Ascending aorta (tissue), 2 donors: Measurements from ENCODE around the gene KLC1. TPM values are rescaled to one million over a fixed set of nuclear protein-coding genes. Genes with fewer than 3 reads are reported as not detected.

ENCODE experiments used
- DNase-seq, 2 donors: peaks; one replicate each; pipeline ENCODE4 v3.0.0-alpha.2; 2019; ENCODE audit warnings: low spot score in 2 of 2
- H3K27ac ChIP-seq, 2 donors: fragments of 200-600 bp; sonication (generic); one replicate each; pipeline ENCODE4 v1.5.1; 2016 to 2017; ENCODE audit warnings: mild to moderate bottlenecking in 1 of 2
- H3K27me3 ChIP-seq: fragments of 200-600 bp; sonication (generic); one replicate; pipeline ENCODE4 v1.5.1; 2017
- H3K36me3 ChIP-seq, 2 donors: fragments of 200-600 bp; sonication (generic); one replicate each; pipeline ENCODE4 v1.5.1; 2016
- H3K4me1 ChIP-seq, 2 donors: fragments of 200-600 bp; sonication (generic); one replicate each; pipeline ENCODE4 v1.5.1; 2016 to 2017; ENCODE audit warnings: mild to moderate bottlenecking in 1 of 2
- H3K4me3 ChIP-seq, 2 donors: fragments of 200-600 bp; sonication (generic); one replicate each; pipeline ENCODE4 v1.5.1; 2016 to 2017; ENCODE audit warnings: mild to moderate bottlenecking in 1 of 2
- H3K9me3 ChIP-seq, 2 donors: fragments of 200-600 bp; sonication (generic); one replicate each; pipeline ENCODE4 v1.5.1; 2016
- intact Hi-C: fragments of 100-400 bp; cut with DNase I; formaldehyde crosslinking; loops from one replicate; pipeline ENCODE4 v1.15.1; 2023
- total RNA-seq: library from RNA; depleted of rRNA; stranded (reverse); fragments of >200 nt; gene quantifications from one replicate; pipeline ENCODE4 v1.1.0, GENCODE V29; 2016
- TF ChIP-seq, protein P1 (sequence below), 3 experiments: fragments of 200-600 bp in 2 of 3; fragments of 450-650 bp in 1 of 3; sonication (generic) in 2 of 3; IDR thresholded peaks; one replicate each; pipeline ENCODE4 v1.5.1; 2016 to 2019; ENCODE audit warnings: antibody characterized with exemption in 3 of 3, mild to moderate bottlenecking in 1 of 3, moderate library complexity in 1 of 3

KLC1 gene
- total RNA-seq, 1 donor from 2014 or later = 302 TPM

DNA sequence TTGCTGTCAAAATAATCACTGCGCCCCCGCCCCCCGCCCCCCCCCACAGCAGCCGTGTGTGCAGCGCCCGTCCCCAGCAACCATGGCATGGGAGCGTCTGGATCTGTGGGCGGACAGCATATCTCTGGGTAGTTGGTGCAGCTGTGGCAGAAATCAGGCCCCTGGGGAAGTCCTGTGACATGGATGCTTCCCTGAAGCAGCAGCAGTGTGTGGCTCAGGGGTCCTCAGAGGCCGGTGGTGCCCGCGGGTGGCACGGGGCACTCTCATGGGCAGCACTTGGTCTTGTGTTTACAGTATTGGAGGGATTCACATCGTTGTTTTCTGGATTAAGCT, 67.0 kb downstream of the KLC1 start:
- H3K36me3 ChIP-seq = peaks cover 49 to 72% of the 10 kb centered on the region in 2 donors
- TF ChIP-seq, protein P1, sequence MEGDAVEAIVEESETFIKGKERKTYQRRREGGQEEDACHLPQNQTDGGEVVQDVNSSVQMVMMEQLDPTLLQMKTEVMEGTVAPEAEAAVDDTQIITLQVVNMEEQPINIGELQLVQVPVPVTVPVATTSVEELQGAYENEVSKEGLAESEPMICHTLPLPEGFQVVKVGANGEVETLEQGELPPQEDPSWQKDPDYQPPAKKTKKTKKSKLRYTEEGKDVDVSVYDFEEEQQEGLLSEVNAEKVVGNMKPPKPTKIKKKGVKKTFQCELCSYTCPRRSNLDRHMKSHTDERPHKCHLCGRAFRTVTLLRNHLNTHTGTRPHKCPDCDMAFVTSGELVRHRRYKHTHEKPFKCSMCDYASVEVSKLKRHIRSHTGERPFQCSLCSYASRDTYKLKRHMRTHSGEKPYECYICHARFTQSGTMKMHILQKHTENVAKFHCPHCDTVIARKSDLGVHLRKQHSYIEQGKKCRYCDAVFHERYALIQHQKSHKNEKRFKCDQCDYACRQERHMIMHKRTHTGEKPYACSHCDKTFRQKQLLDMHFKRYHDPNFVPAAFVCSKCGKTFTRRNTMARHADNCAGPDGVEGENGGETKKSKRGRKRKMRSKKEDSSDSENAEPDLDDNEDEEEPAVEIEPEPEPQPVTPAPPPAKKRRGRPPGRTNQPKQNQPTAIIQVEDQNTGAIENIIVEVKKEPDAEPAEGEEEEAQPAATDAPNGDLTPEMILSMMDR (IDR thresholded peaks at IDR 0.05) = no peak
- no peaks in the 10 kb centered on the region for H3K27me3 ChIP-seq
- H3K4me1 ChIP-seq = peaks cover 13 to 34% of the 10 kb centered on the region in 2 donors
- intact Hi-C loops = no loop called here
- no peak overlapping the region for H3K4me3 ChIP-seq
- no peaks in the 10 kb centered on the region for H3K9me3 ChIP-seq
- no peak for DNase-seq
- H3K27ac ChIP-seq = peak overlapping the region; percentile 8 to 55

DNA sequence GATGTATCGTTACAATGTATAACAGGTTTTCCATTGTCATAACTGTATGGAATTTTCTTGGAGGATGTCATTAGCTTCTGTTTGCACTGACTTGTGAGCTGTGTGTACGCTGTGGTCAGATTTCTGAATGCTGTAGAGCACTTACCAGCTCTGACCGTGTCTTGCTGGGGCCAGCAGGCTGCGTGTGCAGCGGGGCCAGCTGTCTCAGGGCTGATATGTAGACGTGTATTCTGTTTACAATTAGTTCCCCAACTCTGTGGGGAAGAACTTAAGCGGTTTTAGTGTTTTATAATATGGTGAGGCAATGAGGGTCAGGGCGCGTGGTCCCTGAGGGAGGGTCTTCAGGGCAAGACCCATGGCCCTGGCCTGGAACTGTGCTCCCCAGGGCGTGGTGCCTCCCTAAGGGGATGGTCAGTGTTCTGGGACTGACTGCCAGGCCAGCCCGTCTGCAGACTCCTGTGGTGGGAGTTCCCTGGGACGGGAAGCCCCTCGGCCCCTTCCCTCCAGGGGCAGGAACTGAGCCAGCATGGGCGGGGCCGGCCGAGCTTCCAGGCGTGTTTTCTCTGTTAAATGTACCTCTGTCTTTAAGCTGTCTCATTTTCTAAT, 67.6 kb downstream of the KLC1 start:
- Histone ChIP-seq H3K27ac (peak overlapping the region; percentile 8 to 55), H3K4me3 (no peak overlapping the region), H3K27me3 (no peaks in the 10 kb centered on the region), H3K36me3 (peaks cover 50 to 74% of the 10 kb centered on the region in 2 donors), H3K4me1 (peaks cover 13 to 35% of the 10 kb centered on the region in 2 donors), H3K9me3 (no peaks in the 10 kb centered on the region)
- TF ChIP-seq, protein P1 (IDR thresholded peaks at IDR 0.05) = no peak
- intact Hi-C loops = no loop called here
- peak in 1 of 2 donors; percentile 70 for DNase-seq

DNA sequence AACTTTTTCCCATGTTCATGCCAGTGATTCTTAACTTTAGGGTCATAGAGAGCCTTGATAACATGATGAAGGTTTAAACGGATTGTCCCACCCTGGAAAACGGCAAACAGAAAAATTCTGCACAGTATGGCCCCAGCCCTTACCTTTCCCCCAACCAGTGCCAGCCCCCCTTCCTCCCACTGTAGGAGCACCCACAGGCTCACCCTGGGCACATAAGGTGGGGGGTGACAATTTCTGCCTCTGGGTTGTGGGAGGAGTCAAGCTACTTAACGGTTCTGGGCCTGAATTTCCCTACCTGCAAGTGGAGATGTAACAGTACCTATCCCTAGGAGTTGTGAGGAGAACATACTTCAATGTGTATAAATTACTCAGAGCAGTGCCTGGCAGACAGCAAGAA, 68.2 kb downstream of the KLC1 start:
- H3K4me3 ChIP-seq = no peak overlapping the region
- H3K36me3 ChIP-seq = peaks cover 48 to 74% of the 10 kb centered on the region in 2 donors
- no peaks in the 10 kb centered on the region for H3K9me3 ChIP-seq
- TF ChIP-seq, protein P1 (IDR thresholded peaks at IDR 0.05) = no peak
- no peaks in the 10 kb centered on the region for H3K27me3 ChIP-seq
- H3K4me1 ChIP-seq = peaks cover 13 to 35% of the 10 kb centered on the region in 2 donors
- intact Hi-C loops = no loop called here
- H3K27ac ChIP-seq = peak overlapping the region in 1 of 2 donors; percentile 8
- DNase-seq = no peak

DNA sequence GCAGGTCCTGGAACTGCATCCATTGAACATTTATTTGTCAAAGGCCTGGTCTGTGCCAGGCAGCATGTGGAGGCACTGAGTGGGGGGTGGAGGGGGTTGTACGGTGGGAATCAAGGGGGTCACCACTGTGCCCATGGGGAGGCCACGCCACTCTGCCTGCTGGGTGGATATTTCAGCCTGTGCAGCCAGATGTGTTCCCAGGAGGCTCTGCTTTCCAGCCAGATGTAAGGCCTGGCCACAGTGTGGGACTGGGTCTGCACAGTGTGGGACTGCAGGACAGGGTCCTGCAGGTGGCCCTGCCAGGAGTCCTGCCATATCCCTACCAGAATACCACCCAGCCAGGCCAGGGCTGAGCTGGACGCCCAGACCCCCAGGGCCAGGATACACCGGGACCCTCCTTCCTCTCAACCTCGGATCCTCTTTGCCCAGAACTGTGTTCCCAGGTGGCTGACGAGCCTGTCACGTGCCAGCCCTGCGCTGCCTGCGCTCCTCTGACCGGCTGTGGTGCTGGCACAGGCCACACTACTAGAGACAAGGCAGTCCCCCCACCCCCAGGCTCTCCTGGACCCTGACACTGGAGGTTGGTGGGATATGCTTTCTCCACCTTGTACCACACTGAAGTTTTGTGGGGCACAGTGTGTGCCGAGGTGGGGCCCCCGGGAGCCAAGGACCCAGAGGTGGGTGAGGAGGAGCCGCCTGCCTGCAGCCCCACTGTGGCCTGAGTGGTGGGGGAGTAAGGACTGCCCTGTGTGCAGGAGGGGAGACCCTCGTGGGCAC, 68.8 kb downstream of the KLC1 start:
- H3K27ac ChIP-seq = peak overlapping the region in 1 of 2 donors; percentile 50
- TF ChIP-seq, protein P1 (IDR thresholded peaks at IDR 0.05) = no peak
- H3K4me3 ChIP-seq = no peak overlapping the region
- no peaks in the 10 kb centered on the region for H3K27me3 ChIP-seq
- H3K36me3 ChIP-seq = peaks cover 50 to 74% of the 10 kb centered on the region in 2 donors
- intact Hi-C loops = no loop called here
- peaks cover 13 to 35% of the 10 kb centered on the region in 2 donors for H3K4me1 ChIP-seq
- no peaks in the 10 kb centered on the region for H3K9me3 ChIP-seq
- DNase-seq = no peak

- H3K36me3 ChIP-seq = peaks cover 50 to 74% of the 10 kb centered on the region in 2 donors
- H3K27me3 ChIP-seq = no peaks in the 10 kb centered on the region
- no peak overlapping the region for H3K4me3 ChIP-seq
- intact Hi-C loops = no loop called here
- peak overlapping the region in 1 of 2 donors; percentile 50 for H3K27ac ChIP-seq
- TF ChIP-seq, protein P1 (IDR thresholded peaks at IDR 0.05) = no peak
- H3K4me1 ChIP-seq = peaks cover 13 to 35% of the 10 kb centered on the region in 2 donors
- no peaks in the 10 kb centered on the region for H3K9me3 ChIP-seq
- no peak for DNase-seq
These were observed 69.6 kb downstream of the KLC1 start for GRCh38 chr14:103698380-103699260.
